SIG-M5 treated with dmso at 0.1 percent for 504 hours (cell line): ENCODE data around the gene TFCP2L1.

ENCODE experiments used
- DNase-seq: peaks from one replicate; lab custom pipeline; 2025; ENCODE audit not compliant: unreplicated experiment; lab: John Stamatoyannopoulos, UW

TFCP2L1 gene

DNA sequence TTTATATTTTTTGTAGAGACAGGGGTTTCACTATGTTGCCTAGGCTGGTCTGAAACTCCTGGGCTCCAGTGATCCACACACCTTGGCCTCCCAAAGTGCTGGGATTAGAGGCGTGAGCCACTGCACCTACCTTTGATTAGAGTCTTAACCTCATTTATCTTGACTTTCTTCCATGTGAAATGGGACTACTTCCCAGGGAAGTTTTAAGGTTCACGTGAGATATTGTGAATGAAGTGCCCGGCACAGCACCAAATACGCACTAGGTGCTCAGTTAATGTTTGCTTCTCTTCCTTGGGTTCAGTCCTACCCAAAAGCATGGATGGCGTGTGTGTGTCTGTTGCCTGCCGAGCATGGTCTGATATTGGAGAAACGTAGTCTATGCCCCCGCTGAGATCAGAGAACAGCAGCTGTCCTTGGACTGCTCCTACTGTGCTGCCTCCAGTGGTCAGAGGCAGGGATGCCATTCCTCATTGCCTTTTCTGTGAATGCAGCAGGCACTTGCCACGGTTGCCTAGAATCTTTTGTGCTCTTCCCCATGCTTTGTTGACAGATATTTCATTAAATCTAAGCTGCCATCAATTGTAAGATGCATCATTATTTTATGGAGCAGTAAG is 12.3 kb upstream of the TFCP2L1 start:
- DNase-seq = peak; percentile 31

DNA sequence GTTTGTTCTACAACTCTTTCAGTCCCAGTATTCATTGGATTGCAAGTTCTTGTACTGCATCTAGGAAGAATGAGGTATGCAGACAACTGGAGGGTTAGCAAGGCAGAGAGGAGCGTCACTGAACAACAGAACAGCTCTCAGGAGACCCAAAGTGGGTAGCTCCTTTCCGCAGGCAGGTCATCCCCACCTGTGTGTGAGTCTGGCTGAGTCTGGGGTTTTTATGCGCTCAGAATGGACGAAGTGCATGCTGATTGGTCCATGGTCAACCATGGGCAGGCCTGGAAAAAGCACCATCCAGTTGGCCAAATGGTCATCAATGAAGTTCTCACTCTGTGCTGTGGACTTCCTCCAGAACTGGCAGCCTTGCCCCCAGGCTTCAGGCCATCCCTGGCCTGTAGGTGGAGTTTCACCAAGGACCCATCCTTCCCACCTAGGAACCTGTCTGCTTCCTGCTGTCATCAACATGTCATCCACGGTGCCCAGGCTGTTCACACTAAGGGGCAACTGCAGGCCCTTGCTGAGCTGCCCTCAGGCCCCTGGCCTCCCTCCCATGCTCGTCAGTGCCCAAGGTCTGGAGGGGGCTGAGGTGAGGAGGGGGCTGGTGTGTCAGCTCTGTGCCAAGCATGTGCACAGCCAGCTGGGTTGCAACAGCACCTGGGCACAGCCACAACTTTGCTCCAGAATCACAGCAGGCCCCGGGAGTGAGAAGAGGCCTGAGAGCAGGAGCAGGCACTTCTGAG is 11.1 kb upstream of the TFCP2L1 start:
- DNase-seq = no peak

DNA sequence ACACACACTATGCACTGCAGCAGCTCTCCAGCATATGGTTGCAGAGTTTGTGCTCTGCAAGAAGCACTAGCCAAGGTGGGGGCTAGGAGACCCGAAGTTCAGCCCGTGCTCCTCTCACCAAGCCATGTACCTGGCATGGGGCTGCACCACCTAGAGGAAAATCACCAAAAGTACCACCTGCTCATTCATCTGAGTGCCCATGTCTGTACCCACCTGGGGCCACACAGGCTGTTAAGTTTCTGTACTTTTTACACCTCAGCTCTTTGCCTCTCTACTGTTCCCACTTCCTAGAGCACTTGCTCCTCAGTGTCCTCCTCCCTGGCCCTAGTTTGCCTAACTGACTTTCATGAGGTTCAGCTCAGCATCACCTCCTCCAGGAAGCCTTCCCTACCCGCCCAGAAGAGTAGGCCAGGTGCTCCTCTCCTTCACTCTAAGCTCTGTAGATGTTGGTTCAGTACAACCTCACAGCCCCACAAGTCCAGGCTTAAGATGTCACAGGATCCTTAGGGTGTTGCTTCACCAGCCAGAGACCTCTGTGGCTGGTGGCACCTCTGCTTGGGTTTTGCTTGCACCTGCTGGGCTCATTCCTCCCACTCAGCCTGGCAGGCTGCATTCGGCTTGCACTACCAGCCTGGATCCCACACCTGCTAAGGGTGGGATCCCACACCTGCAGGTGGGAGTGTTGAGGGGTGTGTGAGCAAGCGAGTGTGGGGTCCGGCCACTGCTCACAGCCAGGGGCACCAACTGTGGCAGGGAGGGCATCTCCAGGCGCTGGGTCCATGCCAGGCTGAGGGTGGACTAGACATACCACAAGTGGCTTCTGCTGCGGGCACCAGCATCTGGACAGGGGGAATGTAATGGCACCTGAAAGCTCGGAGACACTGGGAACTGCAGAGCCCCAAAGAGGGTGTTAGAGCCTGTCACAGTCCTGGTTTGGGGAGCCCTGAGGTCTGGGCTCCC is 10.2 kb upstream of the TFCP2L1 start:
- no peak for DNase-seq

DNA sequence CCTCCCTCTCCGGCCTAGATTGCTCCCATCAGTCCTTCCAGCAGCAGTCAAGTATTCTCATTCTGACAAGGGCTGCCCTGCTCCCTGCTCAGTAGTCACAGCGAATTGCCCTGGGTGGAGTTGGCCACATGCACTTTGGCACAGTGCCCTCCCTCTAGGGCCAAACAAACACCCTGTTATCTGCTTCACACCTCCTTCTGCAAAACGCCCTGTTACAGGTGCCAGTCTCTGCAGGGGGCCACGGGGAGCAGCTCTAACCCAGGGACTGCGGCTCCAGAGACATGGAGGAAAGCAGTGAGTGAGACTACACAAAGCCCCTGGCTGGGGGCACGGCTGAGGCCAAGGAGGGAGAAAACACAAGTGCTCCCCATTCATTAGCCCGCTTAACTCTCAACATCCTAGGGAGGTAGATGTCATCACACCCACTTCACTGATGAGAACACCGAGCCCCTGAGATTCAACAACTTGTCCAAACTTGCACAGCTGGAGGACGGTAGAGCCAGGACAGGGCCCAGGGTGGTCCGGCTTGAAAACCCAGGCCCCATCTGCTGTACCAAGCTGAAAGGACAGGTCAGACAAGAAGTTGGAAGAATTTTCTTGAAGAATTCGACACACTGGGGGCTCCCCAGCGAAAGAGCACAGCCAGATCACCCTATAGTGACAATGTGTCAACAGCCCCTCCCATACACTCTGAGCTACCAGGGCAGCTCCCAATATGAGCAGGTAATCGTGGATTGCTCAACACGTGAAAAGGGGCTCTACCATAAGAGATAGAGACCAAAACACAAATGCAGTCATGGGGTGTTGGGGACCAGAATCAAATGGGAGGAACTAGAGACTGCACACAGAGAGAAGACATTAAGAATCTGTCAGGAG is 8.7 kb upstream of the TFCP2L1 start:
- DNase-seq = no peak

DNA sequence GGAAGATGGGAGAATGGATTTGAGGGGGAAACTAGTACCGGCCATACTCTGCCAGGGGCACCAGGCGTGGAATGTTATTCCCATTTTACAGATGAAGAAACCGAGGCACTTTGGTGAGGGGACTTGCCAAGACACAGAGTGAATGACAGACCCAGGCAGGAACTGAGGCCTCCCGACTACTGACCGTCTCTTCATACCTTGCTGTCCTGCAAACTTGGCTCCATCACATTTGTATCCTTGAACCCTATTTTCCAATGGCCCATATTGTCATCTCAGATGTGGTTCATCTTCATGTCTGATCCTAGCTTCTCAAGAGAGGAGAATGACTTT is 6.2 kb upstream of the TFCP2L1 start:
- no peak for DNase-seq

DNA sequence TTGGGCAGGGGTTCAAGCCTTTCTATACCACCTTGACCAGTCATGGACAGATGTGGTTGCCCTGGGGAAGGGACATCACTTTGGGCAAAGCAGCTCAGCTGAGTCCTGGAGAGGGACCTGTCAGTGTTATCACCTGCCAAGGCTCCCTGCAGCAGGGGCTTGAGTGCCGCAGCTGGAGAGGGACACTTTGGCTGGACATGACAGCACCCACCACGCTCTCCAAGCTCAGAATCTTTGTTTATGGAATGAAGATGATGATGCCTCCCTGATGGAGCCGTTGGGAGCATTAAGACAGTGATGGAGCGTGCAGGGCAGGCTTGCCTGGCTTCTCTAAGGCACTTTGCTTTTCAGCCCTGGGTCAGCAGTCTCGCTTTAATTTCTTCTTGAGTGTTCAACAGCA is 4.3 kb upstream of the TFCP2L1 start:
- DNase-seq = no peak

DNA sequence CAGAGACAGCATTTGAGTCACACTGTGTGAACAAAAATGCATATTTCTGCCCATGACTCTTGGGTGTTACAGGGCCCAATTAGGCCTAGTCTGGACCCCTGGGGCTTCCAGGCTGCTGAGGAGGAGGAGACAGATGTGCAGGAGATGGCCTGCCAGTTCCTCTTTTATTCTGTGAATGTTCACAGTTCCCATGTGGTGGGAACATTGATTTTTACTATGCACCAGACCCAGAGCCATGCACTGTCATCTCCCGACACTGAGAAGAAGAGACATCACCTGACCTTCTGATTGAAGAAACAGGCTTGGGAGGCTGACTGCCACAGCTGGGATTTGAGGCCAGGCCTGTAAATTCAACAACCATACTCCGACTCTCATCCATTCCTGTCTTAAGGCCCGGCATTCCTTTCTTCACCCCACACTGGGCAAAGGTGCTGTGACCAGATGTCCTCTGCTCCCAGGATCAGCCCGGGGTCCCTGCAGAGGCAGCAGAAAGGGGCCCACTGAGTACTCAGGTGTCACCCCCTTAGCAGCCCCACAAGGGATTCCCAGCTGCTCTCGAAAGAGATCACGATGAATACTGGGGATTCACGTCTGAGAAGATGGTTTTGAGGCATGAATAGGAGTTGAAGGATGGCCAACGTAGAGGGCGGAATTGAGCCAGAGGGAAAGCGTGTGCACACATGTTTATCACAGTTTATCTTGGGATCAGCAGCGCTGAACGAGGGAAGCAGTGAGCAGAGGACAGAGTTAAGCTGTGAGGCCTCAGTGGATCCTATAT is 3.6 kb upstream of the TFCP2L1 start:
- peak; percentile 7 for DNase-seq

DNA sequence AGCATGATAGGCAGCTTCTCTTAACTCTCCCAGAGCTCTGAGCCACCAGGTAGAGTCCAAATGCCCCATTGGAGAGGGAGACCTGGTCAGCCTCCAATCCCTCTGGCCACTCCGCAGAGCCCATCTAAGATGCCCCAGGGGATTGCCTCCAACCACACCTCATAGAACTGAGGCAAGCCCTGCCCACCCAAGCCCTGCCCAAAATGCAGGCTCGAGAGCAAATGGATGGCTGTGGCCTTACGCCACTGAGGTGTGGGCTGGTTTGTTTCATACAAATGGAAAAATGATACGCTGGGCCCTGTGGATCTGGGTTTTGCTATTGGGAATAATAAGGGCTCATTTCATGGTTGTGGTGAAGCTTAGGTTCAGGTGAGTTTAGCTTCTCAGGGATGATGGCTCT is 3.0 kb upstream of the TFCP2L1 start:
- DNase-seq = no peak

DNA sequence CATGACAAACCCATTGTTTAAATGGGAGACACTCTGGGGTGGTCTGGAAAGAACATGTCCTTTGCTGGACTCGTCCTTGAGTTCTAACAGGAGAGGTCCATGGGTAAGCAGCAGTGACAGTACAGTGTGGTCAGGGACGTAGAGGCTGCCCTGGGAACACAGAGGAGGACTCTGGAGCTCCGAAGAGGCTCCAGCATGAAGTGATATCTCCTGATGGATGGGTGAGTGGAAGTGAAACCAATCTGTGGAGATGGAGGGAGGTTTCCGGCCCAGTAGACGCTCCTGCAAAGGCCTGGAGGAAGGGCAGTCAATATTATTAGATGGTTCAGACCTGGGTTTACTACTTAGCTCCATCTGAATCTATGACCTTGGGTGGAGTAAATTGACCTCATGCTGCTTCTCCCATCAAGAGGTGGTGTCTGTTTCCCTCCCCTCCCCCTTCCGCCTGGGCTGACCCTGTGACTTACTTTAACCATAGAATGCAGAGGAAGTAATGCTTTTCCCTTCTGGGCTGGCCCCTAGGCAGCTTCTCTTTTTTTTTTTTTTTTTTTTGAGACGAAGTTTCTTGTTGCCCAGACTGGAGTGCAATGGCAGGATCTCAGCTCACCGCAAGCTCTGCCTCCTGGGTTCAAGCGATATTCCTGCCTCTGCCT is 2.3 kb upstream of the TFCP2L1 start:
- DNase-seq = peak; percentile 72

DNA sequence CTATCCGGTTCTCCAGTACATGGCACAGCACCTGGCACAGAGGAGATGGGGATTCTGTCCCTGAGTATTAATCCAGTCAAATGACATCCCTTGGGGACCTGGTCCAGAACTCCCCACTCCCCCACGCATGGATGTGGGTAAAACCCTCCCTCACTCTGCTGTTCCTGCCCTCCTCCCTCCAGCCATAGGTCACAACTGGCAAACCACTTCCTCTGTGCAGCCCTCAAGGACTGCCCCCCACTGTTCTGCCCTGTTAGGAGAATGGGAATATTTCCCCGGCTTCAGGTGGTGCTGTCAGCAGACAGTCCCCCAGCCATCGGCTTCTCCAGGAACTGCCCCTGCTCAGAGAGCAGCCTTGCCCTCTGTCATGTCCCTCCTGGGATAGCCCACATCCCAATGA is 1.5 kb upstream of the TFCP2L1 start:
- no peak for DNase-seq

DNA sequence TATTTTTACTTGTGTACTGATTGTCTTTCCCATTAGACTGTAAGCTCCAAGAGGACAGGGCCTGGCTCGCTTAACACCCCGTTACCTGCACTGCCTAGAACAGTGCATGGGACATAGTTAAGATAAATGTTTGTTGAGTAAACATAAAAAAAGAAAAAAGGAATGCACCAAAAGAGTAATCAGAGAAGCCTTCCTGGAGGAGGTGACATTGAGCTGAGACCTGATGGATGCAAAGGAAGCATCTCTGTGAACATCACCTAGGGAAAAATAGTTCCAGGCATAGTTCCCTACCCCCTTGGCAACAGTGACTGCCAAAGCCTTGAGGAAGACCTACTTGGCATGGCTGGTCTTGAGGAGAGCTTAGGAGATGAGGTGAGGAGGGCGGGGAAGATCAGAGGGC is 924 bp upstream of the TFCP2L1 start:
- no peak for DNase-seq

DNA sequence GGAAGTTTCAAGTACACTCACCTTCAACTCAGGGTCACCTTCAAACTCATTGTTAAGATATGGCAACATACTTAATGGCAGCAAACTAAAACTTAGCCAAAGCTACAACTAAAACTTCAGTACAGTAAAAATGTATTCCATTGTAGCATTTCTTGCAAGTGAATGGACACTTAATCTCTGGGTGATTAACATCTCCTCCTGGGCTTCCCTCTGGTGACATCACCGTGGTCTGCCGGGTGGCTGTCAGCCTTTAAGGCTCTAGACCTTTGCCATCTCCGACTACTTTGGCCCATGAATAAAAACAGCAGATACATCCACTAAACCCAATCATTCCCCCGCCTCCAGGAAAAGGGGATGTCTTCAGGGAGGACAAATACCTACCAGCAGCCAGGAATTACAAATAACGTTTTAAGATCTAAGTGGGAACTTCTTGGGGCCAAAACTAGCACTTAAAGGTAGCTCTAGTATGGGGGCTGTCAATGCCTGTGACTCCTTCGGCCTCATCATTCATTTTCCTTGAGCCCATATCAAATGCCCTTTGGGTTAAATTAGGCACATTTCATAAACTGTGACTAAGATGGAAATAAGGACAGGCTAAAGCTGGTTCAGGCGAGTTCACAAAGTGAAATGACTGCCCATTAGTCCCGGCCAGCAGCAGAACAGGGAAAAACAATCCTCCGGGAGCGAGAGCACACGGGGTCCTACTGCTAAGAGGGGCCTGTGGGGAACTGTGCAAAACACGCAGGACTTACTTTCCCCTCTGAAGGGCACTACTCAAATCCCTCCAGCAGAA is 1.1 kb downstream of the TFCP2L1 start:
- no peak for DNase-seq

DNA sequence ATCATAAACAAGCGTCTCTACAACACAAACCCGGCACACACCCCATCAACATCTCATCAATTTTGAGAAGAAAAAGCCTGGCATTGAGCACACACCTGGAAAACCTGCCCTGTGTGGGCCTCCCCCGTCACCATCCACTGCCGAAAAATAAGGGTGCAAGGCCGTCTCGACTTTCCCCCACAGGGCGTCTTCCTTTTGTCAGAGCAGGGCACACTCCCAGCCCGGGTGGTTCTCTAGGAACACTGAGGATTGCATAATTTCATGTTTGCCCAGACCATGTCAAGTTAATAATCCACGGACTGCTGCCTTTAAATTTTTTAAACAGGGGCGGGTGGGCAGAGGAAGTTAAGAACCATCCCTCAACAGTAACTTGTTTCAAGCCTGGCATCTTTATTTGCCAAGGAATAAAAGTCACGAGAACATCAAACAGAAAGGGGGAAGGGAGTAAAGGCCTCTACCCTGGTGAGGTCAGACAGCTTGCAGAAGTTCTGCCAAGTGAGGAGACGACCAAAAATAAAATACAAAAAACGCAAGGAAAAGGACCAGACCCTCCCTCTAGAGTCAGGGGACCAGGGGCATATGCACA is 2.1 kb downstream of the TFCP2L1 start:
- DNase-seq = no peak

DNA sequence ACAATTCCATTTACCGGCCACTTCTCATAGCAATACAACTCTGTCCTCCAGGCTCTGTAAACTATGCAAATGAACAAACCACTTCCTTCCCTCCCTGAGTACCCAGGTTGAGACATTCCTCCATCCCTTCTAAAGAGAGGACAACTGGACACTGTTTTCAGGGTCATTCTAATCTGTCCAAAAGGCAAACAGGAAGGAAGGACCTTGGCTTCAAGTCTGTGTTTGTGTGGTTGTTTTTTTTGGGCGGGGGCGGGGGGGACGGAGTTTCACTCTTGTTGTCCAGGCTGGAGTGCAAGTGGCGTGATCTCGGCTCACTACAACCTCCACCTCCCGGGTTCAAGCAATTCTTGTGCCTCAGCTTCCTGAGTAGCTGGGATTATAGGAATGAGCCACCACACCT is 3.3 kb downstream of the TFCP2L1 start:
- no peak for DNase-seq

DNA sequence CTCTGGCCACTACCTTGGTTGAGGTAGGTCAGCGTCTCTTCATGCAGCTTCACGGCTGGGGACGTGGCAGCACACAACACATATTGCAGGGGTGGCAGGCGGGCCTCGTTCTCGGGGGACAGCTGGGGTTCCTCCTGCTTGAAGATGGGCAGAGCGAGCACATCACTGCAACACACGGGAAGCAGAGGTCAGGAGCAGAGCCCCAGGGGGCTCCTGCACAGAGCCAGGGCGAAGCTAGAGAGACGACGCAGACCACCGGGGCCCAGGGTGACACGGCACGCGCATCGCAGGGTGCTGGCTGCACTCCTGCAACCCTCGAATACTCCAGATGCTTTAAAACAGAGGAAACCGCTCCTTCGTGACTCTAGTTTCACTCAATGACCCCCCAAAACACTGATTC is 3.9 kb downstream of the TFCP2L1 start:
- DNase-seq = no peak

DNA sequence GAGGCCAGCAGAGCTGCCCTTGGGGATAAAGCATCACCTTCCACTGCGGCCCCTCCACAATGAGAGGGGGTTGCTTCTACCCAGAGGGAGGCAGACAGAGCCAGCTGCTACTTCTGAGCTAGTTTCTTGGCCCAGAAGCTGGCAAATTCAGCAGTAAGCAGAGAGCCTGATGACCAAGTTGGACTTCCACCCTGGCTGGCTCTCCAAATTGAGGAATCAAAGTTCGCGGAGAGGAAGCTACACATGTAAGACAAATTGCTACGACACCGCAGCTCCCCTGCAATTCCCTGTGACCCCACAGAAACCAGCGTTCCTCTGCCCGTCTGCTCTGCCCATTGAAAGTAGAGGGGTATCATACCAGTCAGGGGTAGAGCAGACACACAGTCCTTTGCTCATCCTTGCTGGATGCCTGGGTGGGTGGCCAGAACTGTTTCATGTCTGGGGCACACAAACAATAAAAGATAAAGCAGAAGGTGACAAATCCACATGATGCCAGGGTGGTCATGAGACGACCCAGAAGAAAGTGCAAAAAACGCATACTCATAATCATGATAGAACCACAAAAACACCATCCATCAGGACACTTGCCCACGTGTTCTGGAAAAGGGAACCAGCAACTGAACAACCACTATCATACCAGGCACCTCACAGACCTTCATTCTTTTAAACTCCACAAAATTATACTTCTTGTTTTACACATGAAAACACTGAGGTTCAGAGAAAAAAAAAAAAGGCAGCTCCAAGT is 5.4 kb downstream of the TFCP2L1 start:
- no peak for DNase-seq

DNA sequence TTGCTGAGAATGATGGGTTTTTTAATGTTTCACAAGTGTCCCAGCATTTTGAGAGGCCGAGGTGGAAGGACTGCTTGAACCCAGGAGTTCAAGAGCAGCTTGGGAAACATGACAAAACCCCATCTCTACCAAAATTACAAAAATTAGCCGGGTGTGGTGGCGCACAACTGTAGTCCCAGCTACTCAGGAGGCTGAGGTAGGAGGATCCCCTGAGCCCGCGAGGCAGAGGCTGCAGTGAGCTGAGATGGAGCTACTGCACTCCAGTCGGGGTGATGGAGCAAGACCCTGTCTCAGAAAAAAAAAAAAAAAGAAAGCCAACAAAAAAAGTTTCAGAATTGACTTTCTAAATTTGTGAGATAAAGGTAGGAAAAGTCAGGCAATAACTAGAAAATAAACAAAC is 8.7 kb downstream of the TFCP2L1 start:
- DNase-seq = no peak

DNA sequence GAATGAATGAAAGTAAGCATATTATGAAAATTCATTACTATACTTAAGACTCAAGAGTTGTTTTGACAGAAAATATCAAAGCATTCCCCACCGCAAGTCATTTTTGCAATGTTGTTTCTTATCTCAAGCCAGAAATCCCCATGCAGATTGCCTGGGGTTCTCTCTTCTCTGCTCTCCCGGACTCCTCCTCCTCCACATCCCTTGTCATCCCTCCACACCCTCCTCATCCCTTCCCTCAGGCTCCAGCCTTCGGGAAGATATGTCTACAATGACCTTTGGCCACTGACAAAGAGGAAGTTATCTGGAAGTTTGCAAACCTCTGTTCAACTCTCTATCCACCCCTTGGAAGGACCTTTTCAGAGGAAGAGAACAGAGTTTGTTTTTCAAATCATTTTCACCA is 11.9 kb downstream of the TFCP2L1 start:
- no peak for DNase-seq
